Endodermal cell (in vitro differentiated cells): ENCODE measurements around the gene PLCL2. TPM values are rescaled to one million over a fixed set of nuclear protein-coding genes. Genes with fewer than 3 reads are reported as not detected.

Source experiments
- DNase-seq: peaks from one replicate; pipeline ENCODE4 v3.0.0-alpha.2; 2017
- H3K27ac ChIP-seq: 2 replicates; pipeline ENCODE4 v1.5.1; 2013; ENCODE audit warnings: mild to moderate bottlenecking, low read depth, low read length, moderate library complexity
- H3K27me3 ChIP-seq: 2 replicates; pipeline ENCODE4 v1.6.1; 2013; ENCODE audit warnings: mild to moderate bottlenecking, low read length, moderate library complexity; ENCODE audit not compliant: insufficient read depth, control insufficient read depth, poor library complexity, severe bottlenecking
- H3K36me3 ChIP-seq: 2 replicates; pipeline ENCODE4 v1.7.0; 2013; ENCODE audit warnings: mild to moderate bottlenecking, low read length, moderate library complexity; ENCODE audit not compliant: control insufficient read depth, insufficient read depth
- H3K4me1 ChIP-seq: one replicate; pipeline ENCODE4 v1.7.0; 2013; ENCODE audit warnings: low read length; ENCODE audit not compliant: control insufficient read depth, insufficient read depth
- H3K4me3 ChIP-seq: 2 replicates; pipeline ENCODE4 v1.5.1; 2013; ENCODE audit warnings: mild to moderate bottlenecking, low read length, moderate library complexity
- H3K9ac ChIP-seq: 2 replicates; pipeline ENCODE4 v1.6.1; 2013; ENCODE audit warnings: mild to moderate bottlenecking, low read length, moderate library complexity; ENCODE audit not compliant: poor library complexity, severe bottlenecking; ENCODE audit errors: extremely low read depth
- H3K9me3 ChIP-seq: 2 replicates; pipeline ENCODE4 v1.6.1; 2013; ENCODE audit warnings: mild to moderate bottlenecking, low read length, moderate library complexity; ENCODE audit not compliant: control insufficient read depth
- H3K27ac Mint-ChIP-seq: 2 replicates; pipeline ENCODE4 v1.8.0; 2020; ENCODE audit warnings: mixed read lengths
- H3K27me3 Mint-ChIP-seq: 2 replicates; pipeline ENCODE4 v1.8.0; 2021; ENCODE audit warnings: mild to moderate bottlenecking, mixed read lengths; ENCODE audit not compliant: insufficient read depth
- H3K36me3 Mint-ChIP-seq: 2 replicates; pipeline ENCODE4 v1.8.0; 2020; ENCODE audit warnings: low read depth, mixed read lengths
- H3K4me1 Mint-ChIP-seq: 2 replicates; pipeline ENCODE4 v1.8.0; 2020; ENCODE audit warnings: mixed read lengths
- H3K4me3 Mint-ChIP-seq: 2 replicates; pipeline ENCODE4 v1.8.0; 2020; ENCODE audit warnings: mild to moderate bottlenecking, moderate library complexity, mixed read lengths
- H3K9me3 Mint-ChIP-seq: 2 replicates; pipeline ENCODE4 v1.8.0; 2020; ENCODE audit warnings: mild to moderate bottlenecking, mixed read lengths
- CTCF ChIP-seq: fragments of 200-600 bp; sonication (generic); conservative IDR thresholded peaks from 2 replicates; pipeline ENCODE4 v1.5.0; 2021; ENCODE audit warnings: antibody characterized with exemption, mild to moderate bottlenecking
- WGBS, 2 experiments: methylation state at CpG; one replicate each; pipeline versions ENCODE4 v1.1.5 to v1.1.7; 2013; ENCODE audit warnings: missing lambda C conversion rate in 2 of 2, mixed read lengths in 1 of 2; ENCODE audit not compliant: insufficient coverage in 1 of 2, insufficient read length in 1 of 2; 5-methylcytosine and 5-hydroxymethylcytosine counted together
- total RNA-seq, 2 donors: library from RNA; stranded (reverse); fragmentation: NEBNext Ultra II Directional in 1 of 2; extraction: Animal tissue kit (Norgen Biotek cat#: 25700) in 1 of 2; gene quantifications; 2 replicates in 1 of 2; 3 replicates in 1 of 2; pipeline ENCODE4 v1.2.1, GENCODE V29; 2021

Gene PLCL2
- total RNA-seq, 2 donors from 2014 or later, result 4.2 to 6.9 TPM

- WGBS, 2 experiments, result 69 to 80% methylated on average over 4 to 6 of the region's 6 CpGs
- H3K4me3 ChIP-seq, result no peak overlapping the region
- no peaks in the 10 kb centered on the region for H3K9me3 Mint-ChIP-seq
- H3K9me3 ChIP-seq, result no peaks in the 10 kb centered on the region
- DNase-seq, result no peak
- H3K27me3 Mint-ChIP-seq, result no peaks in the 10 kb centered on the region
- H3K27me3 ChIP-seq, result no peaks in the 10 kb centered on the region
- peaks cover 6% of the 10 kb centered on the region for H3K4me1 ChIP-seq
- H3K27ac ChIP-seq, result no peak overlapping the region
- TF ChIP-seq CTCF, result no peak
- no peaks in the 10 kb centered on the region for H3K36me3 Mint-ChIP-seq
- H3K4me3 Mint-ChIP-seq, result no peak overlapping the region
- H3K4me1 Mint-ChIP-seq, result peaks cover 23% of the 10 kb centered on the region
- no peaks in the 10 kb centered on the region for H3K36me3 ChIP-seq
- H3K27ac Mint-ChIP-seq, result no peak overlapping the region
- no peak overlapping the region for H3K9ac ChIP-seq
Observed at GRCh38 chr3:17091910-17092582, 207.3 kb downstream of the PLCL2 start.

- no peaks in the 10 kb centered on the region for H3K27me3 Mint-ChIP-seq
- H3K27ac Mint-ChIP-seq, result no peak overlapping the region
- no peak overlapping the region for H3K27ac ChIP-seq
Observed at GRCh38 chr3:17092583-17092933, 207.8 kb downstream of the PLCL2 start.

GRCh38 chr3:17094551-17094950 is 209.8 kb downstream of the PLCL2 start:
- no peak for TF ChIP-seq CTCF
- Mint-ChIP-seq H3K4me3 (no peak overlapping the region), H3K27ac (peak overlapping the region; percentile 60), H3K27me3 (no peaks in the 10 kb centered on the region), H3K9me3 (no peaks in the 10 kb centered on the region), H3K36me3 (no peaks in the 10 kb centered on the region), H3K4me1 (peaks cover 23% of the 10 kb centered on the region)
- WGBS, 2 experiments, result 42 to 50% methylated on average over 4 to 6 of the region's 6 CpGs
- no peaks in the 10 kb centered on the region for H3K9me3 ChIP-seq
- H3K4me1 ChIP-seq, result peaks cover 6% of the 10 kb centered on the region
- H3K9ac ChIP-seq, result no peak overlapping the region
- H3K4me3 ChIP-seq, result no peak overlapping the region
- no peaks in the 10 kb centered on the region for H3K27me3 ChIP-seq
- no peak overlapping the region for H3K27ac ChIP-seq
- DNase-seq, result peak; percentile 93
- no peaks in the 10 kb centered on the region for H3K36me3 ChIP-seq

More at GRCh38 chr3:17092583-17092933, 207.8 kb downstream of the PLCL2 start:
- H3K4me1 Mint-ChIP-seq, result peaks cover 23% of the 10 kb centered on the region
- H3K27me3 ChIP-seq, result no peaks in the 10 kb centered on the region
- H3K9me3 Mint-ChIP-seq, result no peaks in the 10 kb centered on the region
- no peaks in the 10 kb centered on the region for H3K36me3 ChIP-seq
- no peaks in the 10 kb centered on the region for H3K9me3 ChIP-seq
- no peak for TF ChIP-seq CTCF
- DNase-seq, result no peak
- WGBS, 2 experiments, result 83 to 94% methylated on average over 2 of the region's 2 CpGs
- H3K4me3 Mint-ChIP-seq, result no peak overlapping the region
- no peaks in the 10 kb centered on the region for H3K36me3 Mint-ChIP-seq
- no peak overlapping the region for H3K4me3 ChIP-seq
- no peak overlapping the region for H3K9ac ChIP-seq
- H3K4me1 ChIP-seq, result peaks cover 6% of the 10 kb centered on the region
